Heart left ventricle (tissue), 13 donors: Measurements from ENCODE around the gene MSI2.

Source experiments
- CTCF ChIP-seq, 12 donors: fragments of 200-600 bp; sonication (generic) in 4 of 12; IDR thresholded peaks; one replicate each; pipeline versions ENCODE4 v1.5.0 to v1.8.0; 2018 to 2022; ENCODE audit warnings: antibody characterized with exemption in 12 of 12, mild to moderate bottlenecking in 5 of 12
- POLR2A ChIP-seq, 2 donors: fragments of 450-650 bp; IDR thresholded peaks; one replicate each; pipeline ENCODE4 v1.6.1; 2017; ENCODE audit warnings: antibody characterized with exemption in 2 of 2, mild to moderate bottlenecking in 2 of 2, moderate library complexity in 2 of 2
- donor health status: ischemic (EF 13 %, LVEDD 7.1; RV severe dilation, severe dysfunction).
- donor health status: DM: no; HTN: yes; CAD: no.
- donor health status: DM: no; HTN: no; CAD: no.
- donor health status: ischemic (EF 25% LVEDD 6.9; RV normal size, moderate dysfunction).
- donor health status: ischemic (EF 25% LVEDD 5.7; RV mildly dilated, moderate dysfunction).
- donor health status: ischemic (EF 35%, LVEDD 5.7; RV mildly dilated, moderate dysfunction).
- donor health status: nonischemic (EF 11% LVEDD 7.7; RV severe dilation, severe dysfunction).
- donor health status: DM: yes; HTN: yes; CAD: no.
- donor health status: PGD.
- donor health status: ischemic (EF 29% LVEDD 5.4; RV normal size, mild dysfunction).
- donor health status: nonischemic (EF 23%, LVEDD 6.1; RV moderate dilation, normal function).

DNA sequence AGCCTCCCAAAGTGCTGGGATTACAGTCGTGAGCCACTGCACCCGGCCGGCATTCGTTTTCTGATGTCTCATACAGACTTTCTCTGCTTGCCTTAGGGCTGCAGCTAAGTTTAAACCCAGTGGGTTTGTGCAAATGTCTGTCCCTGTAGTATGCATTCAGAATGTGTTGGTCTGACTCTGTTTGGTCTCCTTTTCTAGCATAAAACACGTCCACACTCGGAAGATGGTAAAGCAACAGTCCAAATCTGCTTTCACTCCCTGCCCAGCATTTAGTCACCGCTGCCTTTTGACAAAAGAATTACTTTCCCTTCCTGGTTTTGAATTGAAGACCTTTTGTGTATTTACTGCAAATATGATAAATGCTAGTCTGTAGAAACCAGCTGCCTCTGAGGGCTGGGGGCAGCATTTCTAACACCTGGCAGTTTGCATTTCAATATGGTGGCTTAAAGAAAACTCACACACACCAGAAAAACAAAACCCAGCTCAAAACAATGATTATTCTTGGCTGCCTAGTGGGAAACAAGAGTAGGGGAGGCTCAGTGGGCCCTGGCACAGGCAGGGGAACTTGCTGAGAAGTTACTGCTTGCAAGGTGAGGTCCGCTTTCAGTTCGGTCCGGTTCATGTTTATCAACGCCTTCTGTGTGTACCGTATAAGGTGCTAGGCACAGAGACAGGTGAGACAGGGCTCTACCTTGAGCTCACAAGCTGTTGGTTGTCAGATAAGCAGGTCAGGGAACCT lies 56.9 kb downstream of the MSI2 start:
- TF ChIP-seq CTCF (IDR thresholded peaks at IDR 0.05) (no peak), POLR2A (IDR thresholded peaks at IDR 0.05) (no peak)
